HG03521 (cell line): ENCODE results near the gene ATXN1.
A peak's percentile ranks its signal among the peaks of the same experiment; 100 is the strongest.

Source experiments
- ATAC-seq: cut with Tn5 transposase; IDR thresholded peaks from one replicate; pipeline ENCODE4 v1.9.1; 2021; ENCODE audit warnings: mild to moderate bottlenecking, moderate library complexity; ENCODE audit not compliant: unreplicated experiment

The ATXN1 gene

GRCh38 chr6:16375843-16376242, 385.4 kb downstream of the ATXN1 start:
- ATAC-seq, result no peak

GRCh38 chr6:16375206-16375605, 386.1 kb downstream of the ATXN1 start:
- ATAC-seq, result no peak

DNA sequence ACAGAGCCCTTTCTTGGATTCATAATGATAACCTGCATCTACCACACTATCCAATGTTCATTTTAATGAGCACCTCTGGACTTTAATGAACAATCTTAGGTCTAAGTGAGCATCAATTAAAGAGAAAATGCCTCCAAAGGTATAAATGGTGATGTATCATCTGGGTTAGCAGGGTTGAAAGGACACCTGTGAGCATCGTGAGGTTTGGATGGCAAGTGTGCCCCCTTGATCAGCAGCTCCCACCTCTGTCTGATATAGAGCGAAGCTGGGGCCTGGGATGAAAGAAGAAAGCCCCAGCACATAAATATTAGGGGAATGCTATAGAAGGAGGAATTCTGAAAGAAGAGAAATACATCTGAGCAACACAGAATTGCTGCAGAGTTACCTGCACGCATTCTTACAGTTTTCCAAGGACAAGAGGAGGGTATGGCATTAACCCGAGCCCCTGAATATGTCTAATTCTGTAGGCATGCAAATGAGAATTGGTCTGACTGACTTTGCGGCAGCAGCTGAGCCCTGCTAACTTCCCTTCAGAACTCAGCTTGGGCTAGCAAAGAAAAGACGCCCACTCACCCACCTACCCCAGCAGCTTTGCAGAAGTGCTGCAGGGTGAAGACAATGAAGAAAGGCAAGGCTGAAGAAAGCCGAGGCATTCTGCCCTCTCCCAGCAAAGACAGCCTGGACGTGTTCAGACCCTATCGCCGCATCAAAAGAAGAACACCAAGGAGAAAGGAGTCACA, 386.6 kb downstream of the ATXN1 start:
- ATAC-seq, result peak; percentile 72

GRCh38 chr6:16374016-16374415, 387.2 kb downstream of the ATXN1 start:
- no peak for ATAC-seq

DNA sequence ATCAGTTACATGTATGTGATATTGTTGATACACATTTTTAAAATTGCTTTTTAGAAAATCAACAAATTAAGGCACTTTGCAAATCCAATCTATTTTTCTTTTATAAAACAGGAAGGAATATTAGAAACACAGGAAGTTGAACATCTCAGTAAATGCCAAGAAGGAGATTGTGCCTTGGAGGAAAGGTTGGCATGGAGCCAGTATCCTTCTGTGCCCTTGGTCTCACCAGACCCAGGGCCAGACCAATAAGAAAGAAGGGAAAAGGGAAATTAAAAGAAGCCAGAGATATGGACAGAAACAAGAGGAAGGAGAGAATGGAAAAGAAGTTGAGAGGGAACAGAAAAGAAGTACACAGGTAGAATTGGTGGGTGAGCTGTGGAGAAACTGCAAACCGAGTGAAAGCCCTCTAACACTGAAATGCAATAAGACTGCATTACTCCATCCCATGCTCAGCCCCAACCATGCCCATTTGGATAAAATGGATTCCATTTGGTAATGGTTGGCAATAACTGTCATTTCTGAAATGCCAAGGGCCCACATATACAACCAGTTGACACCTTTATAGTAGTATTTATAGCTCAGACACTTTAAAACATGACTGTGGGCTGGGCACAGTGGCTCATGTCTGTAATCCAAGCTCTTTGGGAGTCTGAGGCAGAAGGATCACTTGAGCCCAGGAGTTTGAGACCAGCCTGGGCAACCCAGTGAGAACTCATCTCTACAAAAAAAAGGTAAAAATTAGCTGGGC, 389.1 kb downstream of the ATXN1 start:
- no peak for ATAC-seq

GRCh38 chr6:16371401-16371800, 389.9 kb downstream of the ATXN1 start:
- no peak for ATAC-seq

GRCh38 chr6:16370943-16371342, 390.3 kb downstream of the ATXN1 start:
- no peak for ATAC-seq

GRCh38 chr6:16369989-16370388, 391.3 kb downstream of the ATXN1 start:
- no peak for ATAC-seq

DNA sequence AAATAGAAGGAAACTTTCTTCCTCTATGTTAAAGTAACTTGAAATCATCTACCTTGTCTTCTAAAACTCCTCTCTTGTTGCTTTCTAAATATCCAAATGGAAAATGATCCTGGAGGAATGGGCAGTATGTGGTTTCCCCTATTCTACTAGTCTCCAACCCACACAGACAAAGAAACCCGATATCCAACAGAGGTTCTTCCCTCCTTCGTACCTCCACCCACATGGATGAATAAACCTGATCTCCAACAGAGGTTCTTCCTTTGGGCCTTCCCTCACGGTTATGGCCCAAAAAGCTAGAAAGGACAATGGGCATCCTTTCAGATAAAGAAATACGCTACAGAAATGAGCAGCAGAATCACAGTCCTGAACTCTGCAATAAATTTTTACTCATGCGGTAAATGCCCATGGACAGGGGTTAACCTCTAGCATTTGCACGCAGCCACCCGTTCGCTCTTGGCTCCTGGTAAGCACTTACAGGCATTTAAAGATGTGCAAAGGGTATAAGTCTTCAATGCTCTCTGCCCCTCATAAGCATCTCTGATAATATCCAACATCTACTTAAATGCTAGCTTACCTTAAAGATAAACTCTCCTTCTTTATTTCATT, 392.0 kb downstream of the ATXN1 start:
- ATAC-seq, result no peak

DNA sequence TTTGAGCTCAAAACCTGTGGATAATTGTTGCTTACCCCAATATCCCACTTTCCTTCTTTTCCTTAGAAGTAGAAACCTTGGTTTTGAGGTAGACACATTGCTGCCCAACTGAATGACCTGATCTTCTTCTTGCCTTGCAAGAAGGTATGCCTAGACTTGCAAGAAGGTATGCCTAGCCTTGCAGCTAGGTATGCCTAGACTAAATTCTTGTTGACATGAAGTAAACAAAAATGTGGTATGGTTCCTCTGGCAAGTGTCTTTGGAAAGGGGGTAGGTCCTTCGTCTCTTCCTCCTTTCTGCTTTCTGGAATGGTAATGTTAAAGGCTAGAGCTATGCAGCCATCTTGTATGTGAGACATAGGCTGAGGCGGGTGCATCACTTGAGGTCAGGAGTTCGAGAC, 393.7 kb downstream of the ATXN1 start:
- ATAC-seq, result no peak

DNA sequence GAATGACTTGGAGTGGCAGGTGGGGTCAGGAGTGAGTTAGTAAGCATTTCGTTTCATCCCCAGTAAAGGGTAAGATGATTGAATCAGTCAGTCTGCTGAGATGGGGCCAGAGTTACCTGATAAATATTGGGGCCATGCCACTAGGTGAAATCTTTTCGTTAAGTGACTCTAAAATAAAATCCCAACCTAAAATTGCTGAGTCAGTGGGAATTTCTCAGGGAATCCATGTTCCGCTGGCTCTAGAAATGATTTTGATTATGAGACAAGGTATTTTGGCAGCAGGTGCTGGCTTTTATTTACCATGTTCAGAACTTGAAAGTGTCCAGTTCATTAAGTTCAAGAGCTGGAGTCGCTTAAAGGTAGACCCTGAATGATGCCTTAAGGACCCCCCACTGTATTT, 397.5 kb downstream of the ATXN1 start:
- ATAC-seq, result no peak

GRCh38 chr6:16362819-16363589, 398.3 kb downstream of the ATXN1 start:
- no peak for ATAC-seq

GRCh38 chr6:16362296-16362695, 399.0 kb downstream of the ATXN1 start:
- no peak for ATAC-seq

GRCh38 chr6:16361861-16362260, 399.4 kb downstream of the ATXN1 start:
- ATAC-seq, result no peak

- ATAC-seq, result no peak
These were observed 400.1 kb downstream of the ATXN1 start for GRCh38 chr6:16361121-16361520.

- no peak for ATAC-seq
These were observed 400.9 kb downstream of the ATXN1 start for GRCh38 chr6:16360365-16360764.

- no peak for ATAC-seq
These were observed 401.7 kb downstream of the ATXN1 start for GRCh38 chr6:16359563-16359962.

GRCh38 chr6:16358531-16359138, 402.6 kb downstream of the ATXN1 start:
- no peak for ATAC-seq

- no peak for ATAC-seq
These were observed 405.4 kb downstream of the ATXN1 start for GRCh38 chr6:16355699-16356446.

- no peak for ATAC-seq
These were observed 406.0 kb downstream of the ATXN1 start for GRCh38 chr6:16355238-16355637.
